ENCODE measurements around the gene TRMT10A. TPM values are rescaled to one million over a fixed set of nuclear protein-coding genes. Genes with fewer than 3 reads are reported as not detected.

TRMT10A gene
- total and polyA plus RNA-seq, 2 of the 13 experiments (the other 11 are each of a cell fraction or from before 2014, with no cell fraction given) = 3.9 to 12.6 TPM

GRCh38 chr4:99536848-99537247 is 27.0 kb downstream of the TRMT10A start (continued):
- TF ChIP-seq NRL (CRISPR knock-in tag; IDR thresholded peaks at IDR 0.05; ENCODE audit: borderline replicate concordance) (no peak), KDM1A (CRISPR knock-in tag; IDR thresholded peaks at IDR 0.05) (no peak), SMYD3 (CRISPR knock-in tag; IDR thresholded peaks at IDR 0.05) (no peak), NR1H2 (CRISPR knock-in tag; IDR thresholded peaks at IDR 0.05; ENCODE audit: borderline replicate concordance, low read depth) (no peak), FOXK1 (CRISPR knock-in tag; IDR thresholded peaks at IDR 0.05; ENCODE audit: borderline replicate concordance, low read depth) (no peak), ZNF136 (CRISPR knock-in tag; IDR thresholded peaks at IDR 0.05; ENCODE audit: low read depth) (no peak), ZNF557 (CRISPR knock-in tag; IDR thresholded peaks at IDR 0.05) (no peak), PRDM10 (CRISPR knock-in tag; IDR thresholded peaks at IDR 0.05; ENCODE audit: low read depth) (no peak), CENPX (CRISPR knock-in tag; IDR thresholded peaks at IDR 0.05) (no peak), ZBTB33 (CRISPR knock-in tag; IDR thresholded peaks at IDR 0.05) (no peak), EP300 (IDR thresholded peaks at IDR 0.05; ENCODE audit: low read depth in 2 of 2, low read length in 2 of 2) (peak in 1 of 2 experiments; percentile 16; a peak in 1 of 4 replicates), EP300 (CRISPR knock-in tag; IDR thresholded peaks at IDR 0.05; ENCODE audit: borderline replicate concordance) (no peak), SIX4 (CRISPR knock-in tag; IDR thresholded peaks at IDR 0.05) (no peak), SRSF9 (IDR thresholded peaks at IDR 0.05; ENCODE audit: borderline replicate concordance, insufficient read depth, low read depth, low read length, poor library complexity, severe bottlenecking) (no peak), HBP1 (CRISPR knock-in tag; IDR thresholded peaks at IDR 0.05; ENCODE audit: low read depth) (no peak), EEA1 (CRISPR knock-in tag; IDR thresholded peaks at IDR 0.05; ENCODE audit: borderline replicate concordance) (no peak), ZBTB46 (CRISPR knock-in tag; IDR thresholded peaks at IDR 0.05; ENCODE audit: borderline replicate concordance) (no peak), HOXD1 (CRISPR knock-in tag; IDR thresholded peaks at IDR 0.05) (no peak), PHF20 (CRISPR knock-in tag; IDR thresholded peaks at IDR 0.05) (no peak), IKZF1 (IDR thresholded peaks at IDR 0.05) (no peak), HOMEZ (CRISPR knock-in tag; IDR thresholded peaks at IDR 0.05; ENCODE audit: low read depth) (no peak)

Data from HepG2 (cell line).